NCI-H526 treated with DMSO at 0.1 percent for 48 hours (cell line): ENCODE data around the gene RAB40A.
"Not testable (repeated sequence)": the region's sequence is repeated elsewhere in the genome, so short reads cannot be mapped to it uniquely, and the experiment has no call there.

Experiments
- DNase-seq: peaks from one replicate; lab custom pipeline; 2025; lab: John Stamatoyannopoulos, UW

The RAB40A gene

DNA sequence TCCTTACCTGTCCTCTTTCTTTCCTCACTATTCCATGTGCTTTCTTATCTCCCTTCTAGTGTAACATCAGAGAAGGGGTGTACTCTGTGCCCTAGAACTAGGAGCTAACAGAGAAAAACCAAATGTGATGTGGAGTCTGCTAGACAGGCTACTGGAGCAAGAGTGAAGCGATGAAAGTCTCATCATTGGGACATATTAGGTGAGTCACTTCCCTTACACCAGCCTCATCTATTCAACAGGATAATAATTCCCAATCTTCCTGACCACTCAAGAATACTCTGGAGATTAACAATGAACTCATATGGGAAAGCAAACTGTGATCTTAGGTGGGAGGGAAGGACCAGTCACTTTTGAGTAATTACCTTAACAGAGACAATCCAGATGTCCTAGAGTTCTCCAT, 58.1 kb downstream of the RAB40A start:
- DNase-seq: no peak

GRCh38 chrX:103460001-103460755, 59.1 kb downstream of the RAB40A start:
- not testable (repeated sequence) for DNase-seq

- no peak for DNase-seq
Measured at GRCh38 chrX:103453655-103454054, 65.6 kb downstream of the RAB40A start.
